WTC11 (cell line): ENCODE results near the gene FAM53B. TPM values are rescaled to one million over a fixed set of nuclear protein-coding genes. Genes with fewer than 3 reads are reported as not detected.

ENCODE experiments used
- ATAC-seq: fragments of 200-7000 bp; cut with Tn5 transposase; 2 replicates; pipeline ENCODE4 v1.10.0; 2021; ENCODE audit warnings: mild to moderate bottlenecking, moderate library complexity
- CTCF ChIA-PET: fragments of 300-600 bp; sonication (Branson Sonifier 250); formaldehyde crosslinking; loops from one replicate; lab custom pipeline; 2021; ENCODE audit warnings: antibody characterized with exemption; lab: Charles Lee
- POLR2A ChIA-PET: fragments of 350-600 bp; sonication (Branson Sonifier 250); formaldehyde crosslinking; loops from one replicate; lab custom pipeline; 2021; ENCODE audit warnings: antibody characterized with exemption; lab: Charles Lee
- DNase-seq: peaks from one replicate; pipeline ENCODE4 v3.0.0; 2021; ENCODE audit warnings: low spot score
- H3K27ac Mint-ChIP-seq: 2 replicates; pipeline ENCODE4 v1.8.0; 2021; ENCODE audit warnings: mixed read lengths
- H3K27me3 Mint-ChIP-seq: 2 replicates; pipeline ENCODE4 v1.8.0; 2021; ENCODE audit warnings: low read depth, mild to moderate bottlenecking, moderate library complexity, mixed read lengths
- H3K36me3 Mint-ChIP-seq: 2 replicates; pipeline ENCODE4 v1.8.0; 2021; ENCODE audit warnings: mixed read lengths
- H3K4me1 Mint-ChIP-seq: 2 replicates; pipeline ENCODE4 v1.8.0; 2022; ENCODE audit warnings: mixed read lengths
- H3K4me3 Mint-ChIP-seq: 2 replicates; pipeline ENCODE4 v1.8.0; 2021; ENCODE audit warnings: mild to moderate bottlenecking, moderate library complexity, mixed read lengths
- H3K9me3 Mint-ChIP-seq: 2 replicates; pipeline ENCODE4 v1.8.0; 2021; ENCODE audit warnings: mixed read lengths
- ATF1 ChIP-seq: sonication (generic); formaldehyde crosslinking; IDR thresholded peaks from 2 replicates; pipeline ENCODE4 v1.8.1; 2023; ENCODE audit warnings: mild to moderate bottlenecking, moderate library complexity, missing genetic modification reagents
- ESRRA ChIP-seq: sonication (generic); formaldehyde crosslinking; IDR thresholded peaks from 2 replicates; pipeline ENCODE4 v1.8.1; 2022; ENCODE audit warnings: mild to moderate bottlenecking, missing genetic modification reagents, borderline replicate concordance
- ETV6 ChIP-seq: sonication (generic); formaldehyde crosslinking; IDR thresholded peaks from 2 replicates; pipeline ENCODE4 v1.8.1; 2022; ENCODE audit warnings: mild to moderate bottlenecking, missing genetic modification reagents
- FOXK1 ChIP-seq: sonication (generic); formaldehyde crosslinking; IDR thresholded peaks from 2 replicates; pipeline ENCODE4 v1.8.0; 2022; ENCODE audit warnings: mild to moderate bottlenecking, moderate library complexity, missing genetic modification reagents
- HMGA2 ChIP-seq: fragments of 250-450 bp; sonication (Bioruptor Pico); IDR thresholded peaks from 2 replicates; pipeline ENCODE4 v1.4.0; 2021; ENCODE audit warnings: mild to moderate bottlenecking, moderate library complexity
- MXD4 ChIP-seq: fragments of 250-450 bp; sonication (Bioruptor Pico); IDR thresholded peaks from 2 replicates; pipeline ENCODE4 v1.8.0; 2021; ENCODE audit warnings: mild to moderate bottlenecking, moderate library complexity, borderline replicate concordance
- NR2C2 ChIP-seq: sonication (generic); formaldehyde crosslinking; IDR thresholded peaks from 2 replicates; pipeline ENCODE4 v1.8.0; 2022; ENCODE audit warnings: mild to moderate bottlenecking, missing genetic modification reagents
- RORB ChIP-seq: fragments of 250-450 bp; sonication (Bioruptor Pico); IDR thresholded peaks from 2 replicates; pipeline ENCODE4 v1.9.0; 2021; ENCODE audit warnings: mild to moderate bottlenecking
- TEAD4 ChIP-seq: sonication (generic); formaldehyde crosslinking; IDR thresholded peaks from 2 replicates; pipeline ENCODE4 v1.8.0; 2022; ENCODE audit warnings: mild to moderate bottlenecking, missing genetic modification reagents
- ZNF138 ChIP-seq: sonication (generic); formaldehyde crosslinking; conservative IDR thresholded peaks from 2 replicates; pipeline ENCODE4 v1.8.1; 2022; ENCODE audit warnings: mild to moderate bottlenecking, moderate library complexity, missing genetic modification reagents
- ZNF219 ChIP-seq: sonication (generic); formaldehyde crosslinking; IDR thresholded peaks from 2 replicates; pipeline ENCODE4 v1.8.0; 2023; ENCODE audit warnings: missing genetic modification reagents, mild to moderate bottlenecking, borderline replicate concordance
- total RNA-seq: library from RNA; stranded (reverse); gene quantifications from 3 replicates; pipeline ENCODE4 v1.2.3, GENCODE V29; 2021
- TF ChIP-seq, protein P1 (sequence below): fragments of 250-450 bp; sonication (Bioruptor Pico); IDR thresholded peaks from 2 replicates; pipeline ENCODE4 v1.9.0; 2021; ENCODE audit warnings: mild to moderate bottlenecking, borderline replicate concordance
- TF ChIP-seq, protein P2 (sequence below): sonication (generic); formaldehyde crosslinking; IDR thresholded peaks from 2 replicates; pipeline ENCODE4 v1.8.0; 2022; ENCODE audit warnings: missing genetic modification reagents
- TF ChIP-seq, protein P3 (sequence below): fragments of 250-450 bp; sonication (Bioruptor Pico); conservative IDR thresholded peaks from 2 replicates; pipeline ENCODE4 v1.9.0; 2021; ENCODE audit warnings: mild to moderate bottlenecking
- TF ChIP-seq, protein P4 (sequence below): sonication (generic); formaldehyde crosslinking; IDR thresholded peaks from 2 replicates; pipeline ENCODE4 v1.8.1; 2023; ENCODE audit warnings: mild to moderate bottlenecking, missing genetic modification reagents, moderate library complexity
- TF ChIP-seq, protein P5 (sequence below): sonication (generic); formaldehyde crosslinking; IDR thresholded peaks from 2 replicates; pipeline ENCODE4 v1.8.1; 2023; ENCODE audit warnings: mild to moderate bottlenecking, moderate library complexity, missing genetic modification reagents
- TF ChIP-seq, protein P6 (sequence below): fragments of 200-600 bp; IDR thresholded peaks from 2 replicates; pipeline ENCODE4 v1.8.0; 2022; ENCODE audit warnings: antibody characterized with exemption
- TF ChIP-seq, protein P7 (sequence below): sonication (generic); formaldehyde crosslinking; IDR thresholded peaks from 2 replicates; pipeline ENCODE4 v1.8.1; 2022; ENCODE audit warnings: mild to moderate bottlenecking, missing genetic modification reagents, moderate library complexity, borderline replicate concordance

FAM53B gene
- total RNA-seq, 1 experiment from 2014 or later = 21.3 TPM

DNA sequence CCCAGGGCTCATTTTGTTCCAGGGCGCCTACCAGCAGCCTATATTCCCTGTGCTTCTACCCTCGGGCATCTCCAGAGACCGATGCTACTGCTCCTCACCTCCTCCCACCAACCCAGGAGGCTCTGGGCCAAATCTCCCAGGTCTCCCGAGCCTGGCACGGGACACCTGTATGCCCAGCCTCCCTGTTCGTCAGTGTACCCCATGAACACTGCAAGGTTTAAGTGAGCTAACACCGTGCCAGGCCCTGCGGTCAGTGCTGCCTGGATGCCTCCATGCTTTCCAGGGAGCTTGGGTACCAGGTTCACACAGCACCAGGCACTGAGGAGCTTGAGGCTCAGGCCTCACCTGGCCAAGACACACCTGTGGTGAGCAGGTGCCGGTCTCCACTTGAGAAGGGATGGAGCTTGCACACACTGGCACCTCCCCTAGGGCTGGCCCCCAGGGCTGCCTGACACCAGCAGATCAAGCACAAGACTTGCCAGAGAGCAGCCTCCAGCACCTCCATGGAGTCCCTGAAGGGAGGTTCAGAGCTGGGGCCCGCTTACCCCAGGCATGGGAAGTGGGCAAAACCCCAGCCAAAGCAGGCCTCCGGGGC, 80.3 kb downstream of the FAM53B start:
- no peak for DNase-seq
- POLR2A ChIA-PET = no interaction called here

DNA sequence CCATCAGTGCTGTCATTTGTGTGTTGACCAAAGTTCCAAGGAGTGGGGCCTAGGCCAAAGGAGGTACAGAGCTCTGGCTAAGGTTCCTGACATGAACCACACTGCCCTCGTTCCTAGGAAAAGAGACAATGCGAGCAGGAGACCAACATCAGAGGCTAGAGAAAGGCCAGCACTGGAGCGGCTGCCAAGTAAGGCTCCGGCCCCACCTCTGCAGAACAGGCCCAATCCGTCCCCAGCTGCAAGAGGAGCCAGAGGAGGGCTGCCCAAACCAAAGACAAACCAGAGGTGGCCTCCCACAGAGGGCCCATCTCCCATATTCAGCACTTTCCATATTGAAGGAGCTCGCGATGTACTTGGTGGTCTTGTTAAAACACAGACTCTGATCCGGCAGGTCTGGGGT, 81.0 kb downstream of the FAM53B start:
- peak overlapping the region; percentile 32; the same call in 1 of the 2 replicates for H3K27ac Mint-ChIP-seq
- H3K27me3 Mint-ChIP-seq = no peaks in the 10 kb centered on the region
- no peaks in the 10 kb centered on the region for H3K36me3 Mint-ChIP-seq
- H3K4me1 Mint-ChIP-seq = peaks cover 8% of the 10 kb centered on the region
- ATAC-seq = no peak
- no peaks in the 10 kb centered on the region for H3K9me3 Mint-ChIP-seq
- CTCF ChIA-PET = interaction anchor here (1.0 kb wide), 1 partner anchor 8 kb away, joined by 4 read pairs; no protein-coding TSS in a partner anchor
- H3K4me3 Mint-ChIP-seq = no peak overlapping the region
- DNase-seq = no peak
- POLR2A ChIA-PET = no interaction called here
- TF ChIP-seq RORB (CRISPR knock-in tag) (no peak), ZNF138 (no peak), ZNF219 (CRISPR knock-in tag) (no peak), ETV6 (CRISPR knock-in tag) (no peak), HMGA2 (CRISPR knock-in tag) (no peak), ESRRA (no peak)
- TF ChIP-seq, protein P1, sequence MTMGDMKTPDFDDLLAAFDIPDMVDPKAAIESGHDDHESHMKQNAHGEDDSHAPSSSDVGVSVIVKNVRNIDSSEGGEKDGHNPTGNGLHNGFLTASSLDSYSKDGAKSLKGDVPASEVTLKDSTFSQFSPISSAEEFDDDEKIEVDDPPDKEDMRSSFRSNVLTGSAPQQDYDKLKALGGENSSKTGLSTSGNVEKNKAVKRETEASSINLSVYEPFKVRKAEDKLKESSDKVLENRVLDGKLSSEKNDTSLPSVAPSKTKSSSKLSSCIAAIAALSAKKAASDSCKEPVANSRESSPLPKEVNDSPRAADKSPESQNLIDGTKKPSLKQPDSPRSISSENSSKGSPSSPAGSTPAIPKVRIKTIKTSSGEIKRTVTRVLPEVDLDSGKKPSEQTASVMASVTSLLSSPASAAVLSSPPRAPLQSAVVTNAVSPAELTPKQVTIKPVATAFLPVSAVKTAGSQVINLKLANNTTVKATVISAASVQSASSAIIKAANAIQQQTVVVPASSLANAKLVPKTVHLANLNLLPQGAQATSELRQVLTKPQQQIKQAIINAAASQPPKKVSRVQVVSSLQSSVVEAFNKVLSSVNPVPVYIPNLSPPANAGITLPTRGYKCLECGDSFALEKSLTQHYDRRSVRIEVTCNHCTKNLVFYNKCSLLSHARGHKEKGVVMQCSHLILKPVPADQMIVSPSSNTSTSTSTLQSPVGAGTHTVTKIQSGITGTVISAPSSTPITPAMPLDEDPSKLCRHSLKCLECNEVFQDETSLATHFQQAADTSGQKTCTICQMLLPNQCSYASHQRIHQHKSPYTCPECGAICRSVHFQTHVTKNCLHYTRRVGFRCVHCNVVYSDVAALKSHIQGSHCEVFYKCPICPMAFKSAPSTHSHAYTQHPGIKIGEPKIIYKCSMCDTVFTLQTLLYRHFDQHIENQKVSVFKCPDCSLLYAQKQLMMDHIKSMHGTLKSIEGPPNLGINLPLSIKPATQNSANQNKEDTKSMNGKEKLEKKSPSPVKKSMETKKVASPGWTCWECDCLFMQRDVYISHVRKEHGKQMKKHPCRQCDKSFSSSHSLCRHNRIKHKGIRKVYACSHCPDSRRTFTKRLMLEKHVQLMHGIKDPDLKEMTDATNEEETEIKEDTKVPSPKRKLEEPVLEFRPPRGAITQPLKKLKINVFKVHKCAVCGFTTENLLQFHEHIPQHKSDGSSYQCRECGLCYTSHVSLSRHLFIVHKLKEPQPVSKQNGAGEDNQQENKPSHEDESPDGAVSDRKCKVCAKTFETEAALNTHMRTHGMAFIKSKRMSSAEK (CRISPR knock-in tag) = no peak
- TF ChIP-seq, protein P2, sequence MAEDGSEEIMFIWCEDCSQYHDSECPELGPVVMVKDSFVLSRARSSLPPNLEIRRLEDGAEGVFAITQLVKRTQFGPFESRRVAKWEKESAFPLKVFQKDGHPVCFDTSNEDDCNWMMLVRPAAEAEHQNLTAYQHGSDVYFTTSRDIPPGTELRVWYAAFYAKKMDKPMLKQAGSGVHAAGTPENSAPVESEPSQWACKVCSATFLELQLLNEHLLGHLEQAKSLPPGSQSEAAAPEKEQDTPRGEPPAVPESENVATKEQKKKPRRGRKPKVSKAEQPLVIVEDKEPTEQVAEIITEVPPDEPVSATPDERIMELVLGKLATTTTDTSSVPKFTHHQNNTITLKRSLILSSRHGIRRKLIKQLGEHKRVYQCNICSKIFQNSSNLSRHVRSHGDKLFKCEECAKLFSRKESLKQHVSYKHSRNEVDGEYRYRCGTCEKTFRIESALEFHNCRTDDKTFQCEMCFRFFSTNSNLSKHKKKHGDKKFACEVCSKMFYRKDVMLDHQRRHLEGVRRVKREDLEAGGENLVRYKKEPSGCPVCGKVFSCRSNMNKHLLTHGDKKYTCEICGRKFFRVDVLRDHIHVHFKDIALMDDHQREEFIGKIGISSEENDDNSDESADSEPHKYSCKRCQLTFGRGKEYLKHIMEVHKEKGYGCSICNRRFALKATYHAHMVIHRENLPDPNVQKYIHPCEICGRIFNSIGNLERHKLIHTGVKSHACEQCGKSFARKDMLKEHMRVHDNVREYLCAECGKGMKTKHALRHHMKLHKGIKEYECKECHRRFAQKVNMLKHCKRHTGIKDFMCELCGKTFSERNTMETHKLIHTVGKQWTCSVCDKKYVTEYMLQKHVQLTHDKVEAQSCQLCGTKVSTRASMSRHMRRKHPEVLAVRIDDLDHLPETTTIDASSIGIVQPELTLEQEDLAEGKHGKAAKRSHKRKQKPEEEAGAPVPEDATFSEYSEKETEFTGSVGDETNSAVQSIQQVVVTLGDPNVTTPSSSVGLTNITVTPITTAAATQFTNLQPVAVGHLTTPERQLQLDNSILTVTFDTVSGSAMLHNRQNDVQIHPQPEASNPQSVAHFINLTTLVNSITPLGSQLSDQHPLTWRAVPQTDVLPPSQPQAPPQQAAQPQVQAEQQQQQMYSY (CRISPR knock-in tag) = no peak
- TF ChIP-seq, protein P3, sequence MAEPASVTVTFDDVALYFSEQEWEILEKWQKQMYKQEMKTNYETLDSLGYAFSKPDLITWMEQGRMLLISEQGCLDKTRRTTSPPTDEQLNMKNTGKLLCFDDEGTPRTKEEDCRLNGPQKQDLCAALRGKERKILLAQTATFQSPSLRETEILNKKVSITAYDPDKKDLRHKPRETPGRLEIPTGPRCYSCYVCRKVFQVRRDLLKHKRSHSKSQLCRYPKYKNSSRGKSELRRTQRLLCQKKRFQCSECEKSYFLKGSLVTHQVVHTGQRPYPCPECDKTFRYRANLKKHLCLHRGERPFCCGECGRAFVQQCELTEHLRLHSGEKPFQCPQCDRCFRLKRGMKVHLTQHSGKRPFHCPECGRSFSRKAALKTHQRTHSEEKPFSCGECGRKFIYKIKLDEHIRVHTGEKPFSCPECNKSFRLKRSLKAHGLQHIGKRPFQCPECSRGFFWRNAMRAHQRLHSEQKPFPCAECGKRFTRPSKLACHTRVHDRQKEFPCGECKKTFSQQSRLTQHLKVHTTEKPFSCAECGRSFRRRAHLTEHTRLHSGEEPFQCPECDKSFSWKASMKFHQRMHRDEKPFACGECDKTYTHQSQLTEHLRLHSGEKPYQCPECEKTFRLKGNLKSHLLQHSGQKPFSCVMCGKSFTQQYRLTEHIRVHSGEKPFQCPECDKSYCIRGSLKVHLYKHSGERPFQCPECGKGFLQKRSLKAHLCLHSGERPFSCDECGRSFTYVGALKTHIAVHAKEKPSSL (CRISPR knock-in tag) = no peak
- TF ChIP-seq, all 79 proteins: peak for 0

More for the DNA sequence above, 80.3 kb downstream of the FAM53B start:
- H3K4me1 Mint-ChIP-seq = peaks cover 10% of the 10 kb centered on the region
- no peaks in the 10 kb centered on the region for H3K36me3 Mint-ChIP-seq
- H3K9me3 Mint-ChIP-seq = no peaks in the 10 kb centered on the region
- ATAC-seq = no peak
- CTCF ChIA-PET = interaction anchor here (1.0 kb wide), 1 partner anchor 7 kb away, joined by 4 read pairs; no protein-coding TSS in a partner anchor
- TF ChIP-seq ATF1 (CRISPR knock-in tag) = no peak
- TF ChIP-seq, protein P4, sequence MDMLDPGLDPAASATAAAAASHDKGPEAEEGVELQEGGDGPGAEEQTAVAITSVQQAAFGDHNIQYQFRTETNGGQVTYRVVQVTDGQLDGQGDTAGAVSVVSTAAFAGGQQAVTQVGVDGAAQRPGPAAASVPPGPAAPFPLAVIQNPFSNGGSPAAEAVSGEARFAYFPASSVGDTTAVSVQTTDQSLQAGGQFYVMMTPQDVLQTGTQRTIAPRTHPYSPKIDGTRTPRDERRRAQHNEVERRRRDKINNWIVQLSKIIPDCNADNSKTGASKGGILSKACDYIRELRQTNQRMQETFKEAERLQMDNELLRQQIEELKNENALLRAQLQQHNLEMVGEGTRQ (CRISPR knock-in tag) = no peak
- TF ChIP-seq, protein P5, sequence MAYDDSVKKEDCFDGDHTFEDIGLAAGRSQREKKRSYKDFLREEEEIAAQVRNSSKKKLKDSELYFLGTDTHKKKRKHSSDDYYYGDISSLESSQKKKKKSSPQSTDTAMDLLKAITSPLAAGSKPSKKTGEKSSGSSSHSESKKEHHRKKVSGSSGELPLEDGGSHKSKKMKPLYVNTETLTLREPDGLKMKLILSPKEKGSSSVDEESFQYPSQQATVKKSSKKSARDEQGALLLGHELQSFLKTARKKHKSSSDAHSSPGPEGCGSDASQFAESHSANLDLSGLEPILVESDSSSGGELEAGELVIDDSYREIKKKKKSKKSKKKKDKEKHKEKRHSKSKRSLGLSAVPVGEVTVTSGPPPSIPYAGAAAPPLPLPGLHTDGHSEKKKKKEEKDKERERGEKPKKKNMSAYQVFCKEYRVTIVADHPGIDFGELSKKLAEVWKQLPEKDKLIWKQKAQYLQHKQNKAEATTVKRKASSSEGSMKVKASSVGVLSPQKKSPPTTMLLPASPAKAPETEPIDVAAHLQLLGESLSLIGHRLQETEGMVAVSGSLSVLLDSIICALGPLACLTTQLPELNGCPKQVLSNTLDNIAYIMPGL = no peak
- TF ChIP-seq MXD4 = no peak
- TF ChIP-seq NR2C2 (CRISPR knock-in tag) = no peak
- TF ChIP-seq ESRRA = no peak
- no peak for TF ChIP-seq FOXK1 (CRISPR knock-in tag)
- TF ChIP-seq, protein P6, sequence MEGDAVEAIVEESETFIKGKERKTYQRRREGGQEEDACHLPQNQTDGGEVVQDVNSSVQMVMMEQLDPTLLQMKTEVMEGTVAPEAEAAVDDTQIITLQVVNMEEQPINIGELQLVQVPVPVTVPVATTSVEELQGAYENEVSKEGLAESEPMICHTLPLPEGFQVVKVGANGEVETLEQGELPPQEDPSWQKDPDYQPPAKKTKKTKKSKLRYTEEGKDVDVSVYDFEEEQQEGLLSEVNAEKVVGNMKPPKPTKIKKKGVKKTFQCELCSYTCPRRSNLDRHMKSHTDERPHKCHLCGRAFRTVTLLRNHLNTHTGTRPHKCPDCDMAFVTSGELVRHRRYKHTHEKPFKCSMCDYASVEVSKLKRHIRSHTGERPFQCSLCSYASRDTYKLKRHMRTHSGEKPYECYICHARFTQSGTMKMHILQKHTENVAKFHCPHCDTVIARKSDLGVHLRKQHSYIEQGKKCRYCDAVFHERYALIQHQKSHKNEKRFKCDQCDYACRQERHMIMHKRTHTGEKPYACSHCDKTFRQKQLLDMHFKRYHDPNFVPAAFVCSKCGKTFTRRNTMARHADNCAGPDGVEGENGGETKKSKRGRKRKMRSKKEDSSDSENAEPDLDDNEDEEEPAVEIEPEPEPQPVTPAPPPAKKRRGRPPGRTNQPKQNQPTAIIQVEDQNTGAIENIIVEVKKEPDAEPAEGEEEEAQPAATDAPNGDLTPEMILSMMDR = no peak
- TF ChIP-seq, protein P7, sequence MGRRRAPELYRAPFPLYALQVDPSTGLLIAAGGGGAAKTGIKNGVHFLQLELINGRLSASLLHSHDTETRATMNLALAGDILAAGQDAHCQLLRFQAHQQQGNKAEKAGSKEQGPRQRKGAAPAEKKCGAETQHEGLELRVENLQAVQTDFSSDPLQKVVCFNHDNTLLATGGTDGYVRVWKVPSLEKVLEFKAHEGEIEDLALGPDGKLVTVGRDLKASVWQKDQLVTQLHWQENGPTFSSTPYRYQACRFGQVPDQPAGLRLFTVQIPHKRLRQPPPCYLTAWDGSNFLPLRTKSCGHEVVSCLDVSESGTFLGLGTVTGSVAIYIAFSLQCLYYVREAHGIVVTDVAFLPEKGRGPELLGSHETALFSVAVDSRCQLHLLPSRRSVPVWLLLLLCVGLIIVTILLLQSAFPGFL (CRISPR knock-in tag) = no peak
- TF ChIP-seq TEAD4 (CRISPR knock-in tag) = no peak
- H3K4me3 Mint-ChIP-seq = no peak overlapping the region
- H3K27ac Mint-ChIP-seq = no peak overlapping the region
- H3K27me3 Mint-ChIP-seq = no peaks in the 10 kb centered on the region
